MM.1S (cell line): Measurements from ENCODE around the gene TMEM163.

ENCODE experiments used
- DNase-seq: peaks from one replicate; pipeline ENCODE4 v3.0.0-alpha.2; 2015
- H2AFZ ChIP-seq: fragments of 300-600 bp; sonication (generic); 2 replicates; pipeline ENCODE4 v1.6.0; 2016; ENCODE audit warnings: antibody characterized with exemption, low read length
- H3F3A ChIP-seq: fragments of 300-600 bp; sonication (generic); 2 replicates; pipeline ENCODE4 v1.6.1; 2016; ENCODE audit warnings: mild to moderate bottlenecking, antibody characterized with exemption, low read length, moderate library complexity, mixed read lengths; ENCODE audit not compliant: insufficient read depth
- H3K27ac ChIP-seq: fragments of 300-600 bp; sonication (generic); 2 replicates; pipeline ENCODE4 v1.5.1; 2016; ENCODE audit warnings: mild to moderate bottlenecking, low read length
- H3K27me3 ChIP-seq: fragments of 300-600 bp; sonication (generic); replicated peaks from 2 replicates; pipeline ENCODE4 v1.6.0; 2016; ENCODE audit warnings: low read length; ENCODE audit not compliant: insufficient read depth
- H3K36me3 ChIP-seq: fragments of 300-600 bp; sonication (generic); replicated peaks from 2 replicates; pipeline ENCODE4 v1.6.1; 2016; ENCODE audit warnings: mild to moderate bottlenecking, low read length, mixed read lengths; ENCODE audit not compliant: insufficient read depth
- H3K4me1 ChIP-seq: fragments of 300-600 bp; sonication (generic); 2 replicates; pipeline ENCODE4 v1.6.1; 2016; ENCODE audit warnings: low read length, mixed read lengths
- H3K4me2 ChIP-seq: fragments of 300-600 bp; sonication (generic); 2 replicates; pipeline ENCODE4 v1.6.0; 2016; ENCODE audit warnings: low read depth, low read length
- H3K4me3 ChIP-seq: fragments of 300-600 bp; sonication (generic); 2 replicates; pipeline ENCODE4 v1.5.1; 2016; ENCODE audit warnings: low read length, mixed read lengths
- H3K79me2 ChIP-seq: fragments of 300-600 bp; sonication (generic); 2 replicates; pipeline ENCODE4 v1.6.1; 2016; ENCODE audit warnings: mixed run types, low read length, mixed read lengths
- H3K9ac ChIP-seq: fragments of 300-600 bp; sonication (generic); 2 replicates; pipeline ENCODE4 v1.6.1; 2016; ENCODE audit warnings: low read length, mixed read lengths
- H3K9me2 ChIP-seq: fragments of 300-600 bp; sonication (generic); replicated peaks from 2 replicates; pipeline ENCODE4 v1.6.1; 2016; ENCODE audit warnings: mild to moderate bottlenecking, low read length, mixed read lengths; ENCODE audit not compliant: insufficient read depth
- H3K9me3 ChIP-seq: fragments of 300-600 bp; sonication (generic); replicated peaks from 2 replicates; pipeline ENCODE4 v1.6.1; 2016; ENCODE audit warnings: mild to moderate bottlenecking, low read length, mixed read lengths; ENCODE audit not compliant: insufficient read depth
- H4K20me1 ChIP-seq: fragments of 300-600 bp; sonication (generic); 2 replicates; pipeline ENCODE4 v1.6.1; 2016; ENCODE audit warnings: mild to moderate bottlenecking, low read length, moderate library complexity, mixed read lengths; ENCODE audit not compliant: insufficient read depth
- CTCF ChIP-seq: fragments of 300-600 bp; sonication (generic); IDR thresholded peaks from 2 replicates; pipeline ENCODE4 v1.5.1; 2016; ENCODE audit warnings: antibody characterized with exemption, low read length, mixed read lengths
- EZH2 ChIP-seq: fragments of 300-600 bp; sonication (generic); optimal IDR thresholded peaks from 2 replicates; pipeline ENCODE3; 2017; ENCODE audit warnings: low read depth, mild to moderate bottlenecking, antibody characterized with exemption, low read length, mixed read lengths
- EZH2phosphoT487 ChIP-seq: fragments of 300-600 bp; sonication (generic); IDR thresholded peaks from 2 replicates; pipeline ENCODE4 v1.6.1; 2018; ENCODE audit warnings: antibody characterized with exemption, low read length

TMEM163 gene

GRCh38 chr2:134728163-134728562, 9.4 kb upstream of the TMEM163 start:
- DNase-seq, result no peak
- no peak overlapping the region for H2AFZ ChIP-seq
- no peak overlapping the region for H3K27ac ChIP-seq
- no peaks in the 10 kb centered on the region for H3K4me1 ChIP-seq
- H3K9me2 ChIP-seq, result no peaks in the 10 kb centered on the region
- H3K9ac ChIP-seq, result no peak overlapping the region
- no peaks in the 10 kb centered on the region for H3K36me3 ChIP-seq
- no peaks in the 10 kb centered on the region for H4K20me1 ChIP-seq
- TF ChIP-seq EZH2phosphoT487, result no peak
- no peak for TF ChIP-seq CTCF
- no peak for TF ChIP-seq EZH2
- no peaks in the 10 kb centered on the region for H3F3A ChIP-seq
- no peak overlapping the region for H3K4me3 ChIP-seq
- H3K79me2 ChIP-seq, result no peaks in the 10 kb centered on the region
- H3K27me3 ChIP-seq, result no peaks in the 10 kb centered on the region
- no peak overlapping the region for H3K4me2 ChIP-seq
- H3K9me3 ChIP-seq, result no peaks in the 10 kb centered on the region

- Histone ChIP-seq H3K27me3 (no peaks in the 10 kb centered on the region), H3K4me2 (no peak overlapping the region), H3K4me3 (no peak overlapping the region), H3K9ac (no peak overlapping the region), H2AFZ (no peak overlapping the region), H3F3A (no peaks in the 10 kb centered on the region), H4K20me1 (no peaks in the 10 kb centered on the region), H3K79me2 (no peaks in the 10 kb centered on the region), H3K27ac (no peak overlapping the region), H3K4me1 (no peaks in the 10 kb centered on the region), H3K9me2 (no peaks in the 10 kb centered on the region), H3K9me3 (no peaks in the 10 kb centered on the region), H3K36me3 (no peaks in the 10 kb centered on the region)
- TF ChIP-seq CTCF (no peak), EZH2phosphoT487 (no peak), EZH2 (no peak)
- no peak for DNase-seq
Measured at GRCh38 chr2:134727385-134727784, 8.6 kb upstream of the TMEM163 start.

GRCh38 chr2:134726645-134727044, 7.8 kb upstream of the TMEM163 start:
- no peaks in the 10 kb centered on the region for H3K36me3 ChIP-seq
- no peak overlapping the region for H3K4me2 ChIP-seq
- H3K9ac ChIP-seq, result no peak overlapping the region
- TF ChIP-seq EZH2 (no peak), EZH2phosphoT487 (no peak), CTCF (no peak)
- no peak overlapping the region for H3K27ac ChIP-seq
- no peaks in the 10 kb centered on the region for H3K27me3 ChIP-seq
- H3K4me3 ChIP-seq, result no peak overlapping the region
- no peaks in the 10 kb centered on the region for H3K79me2 ChIP-seq
- H2AFZ ChIP-seq, result no peak overlapping the region
- H3K9me2 ChIP-seq, result no peaks in the 10 kb centered on the region
- DNase-seq, result no peak
- H3F3A ChIP-seq, result no peaks in the 10 kb centered on the region
- no peaks in the 10 kb centered on the region for H3K4me1 ChIP-seq
- no peaks in the 10 kb centered on the region for H4K20me1 ChIP-seq
- no peaks in the 10 kb centered on the region for H3K9me3 ChIP-seq
